Adrenal gland (tissue), 12 donors: ENCODE measurements around the gene AUH. TPM values are rescaled to one million over a fixed set of nuclear protein-coding genes. Genes with fewer than 3 reads are reported as not detected.

Experiments
- DNase-seq, 7 donors: peaks; one replicate each; pipeline ENCODE4 v3.0.0-alpha.2; 2019 to 2020
- H3K27ac ChIP-seq, 5 donors: fragments of 200-600 bp; sonication (generic) in 4 of 5; 1 replicate in 3 of 5; 2 replicates in 2 of 5; pipeline versions ENCODE4 v1.5.1 to v1.8.0; 2016 to 2020; ENCODE audit warnings: mild to moderate bottlenecking in 1 of 5
- H3K27me3 ChIP-seq: fragments of 200-600 bp; 2 replicates; pipeline ENCODE4 v1.8.0; 2021
- H3K36me3 ChIP-seq, 2 donors: fragments of 200-600 bp; replicated peaks in 1 of 2; 1 replicate in 1 of 2; 2 replicates in 1 of 2; pipeline versions ENCODE4 v1.5.1 to v1.8.0; 2018 to 2022
- H3K4me1 ChIP-seq, 2 donors: fragments of 200-600 bp; replicated peaks in 1 of 2; 1 replicate in 1 of 2; 2 replicates in 1 of 2; pipeline versions ENCODE4 v1.5.1 to v1.8.0; 2018 to 2021
- H3K4me3 ChIP-seq, 4 donors: fragments of 200-600 bp; sonication (generic) in 3 of 4; one replicate each; pipeline ENCODE4 v1.5.1; 2016 to 2018
- H3K9me3 ChIP-seq, 3 donors: fragments of 200-600 bp; sonication (generic) in 1 of 3; replicated peaks in 1 of 3; 1 replicate in 2 of 3; 2 replicates in 1 of 3; pipeline versions ENCODE4 v1.5.1 to v1.8.0; 2016 to 2021
- CTCF ChIP-seq, 6 experiments: fragments of 450-650 bp in 4 of 6; fragments of 200-600 bp in 2 of 6; sonication (generic) in 1 of 6; IDR thresholded peaks; 1 replicate in 5 of 6; 2 replicates in 1 of 6; pipeline versions ENCODE4 v1.5.1 to v1.8.0; 2016 to 2021; ENCODE audit warnings: antibody characterized with exemption in 6 of 6, mild to moderate bottlenecking in 2 of 6, moderate library complexity in 1 of 6
- POLR2A ChIP-seq, 2 donors: fragments of 450-650 bp; IDR thresholded peaks; one replicate each; pipeline ENCODE4 v1.6.1; 2017; ENCODE audit warnings: antibody characterized with exemption in 2 of 2, mild to moderate bottlenecking in 2 of 2, moderate library complexity in 1 of 2
- WGBS, 4 donors: extraction: QIAGEN DNeasy Blood & Tissue Kit in 2 of 4; methylation state at CpG; one replicate each; pipeline versions ENCODE4 v1.1.5 to v1.1.7; 2013 to 2017; 5-methylcytosine and 5-hydroxymethylcytosine counted together
- intact Hi-C, 2 donors: fragments of 100-400 bp; cut with DNase I; formaldehyde crosslinking; loops; one replicate each; pipeline versions ENCODE4 v1.14.1 to v1.15.0; 2022 to 2023
- polyA plus RNA-seq, 3 donors: library from polyadenylated mRNA; stranded (reverse); fragments of 200-250 nt in 2 of 3; fragments of 350-450 nt in 1 of 3; fragmentation: Illumina TruSeq in 1 of 3; extraction: RNeasy Lipid Tissue Mini Kit (QIAGEN cat#74804) in 1 of 3; gene quantifications; one replicate each; pipeline ENCODE4 v1.2.3, GENCODE V29; 2013 to 2014
- total RNA-seq, 9 donors: library from RNA; depleted of rRNA in 4 of 9; stranded (reverse); fragments of >200 nt in 4 of 9; fragments of 120-200 nt in 1 of 9; fragmentation: NEBNext Ultra II Directional in 1 of 9; extraction: Animal tissue kit (Norgen Biotek cat#: 25700) in 1 of 9; gene quantifications; one replicate each; pipeline versions ENCODE4 v1.1.0 to v1.2.4, GENCODE V29; 2013 to 2023
- donor health status: healthy with polysubstance abuse.
- donor health status: Bipolar disorder and iron deficiency.
- donor health status: DM: yes; HTN: yes; CAD: no.
- donor health status: DM: no; HTN: no; CAD: no.
- donor health status: DM: no; HTN: no; CAD: no.
- donor health status: DM: yes; HTN: yes; CAD: no.

AUH gene
- total and polyA plus RNA-seq, 12 donors, result 41.9 to 158 (median 71.7) TPM

GRCh38 chr9:91342575-91342974, 19.1 kb downstream of the AUH start:
- intact Hi-C loops, result no loop called here
- H3K27ac ChIP-seq, result no peak overlapping the region
- 57 to 68% (median 64%) methylated on average over 3 of the region's 3 CpGs for WGBS, 4 donors
- H3K27me3 ChIP-seq, result no peaks in the 10 kb centered on the region
- peaks cover 0 to 15% of the 10 kb centered on the region in 2 donors for H3K36me3 ChIP-seq
- no peak overlapping the region for H3K4me3 ChIP-seq
- TF ChIP-seq POLR2A (IDR thresholded peaks at IDR 0.05) (no peak), CTCF (IDR thresholded peaks at IDR 0.05) (no peak)
- peaks cover 0 to 13% of the 10 kb centered on the region in 2 donors for H3K4me1 ChIP-seq
- H3K9me3 ChIP-seq, result no peaks in the 10 kb centered on the region
- no peak for DNase-seq

GRCh38 chr9:91341749-91342148, 20.0 kb downstream of the AUH start:
- H3K4me1 ChIP-seq, result peaks cover 0 to 13% of the 10 kb centered on the region in 2 donors
- 66 to 87% (median 77%) methylated on average over 3 of the region's 3 CpGs for WGBS, 4 donors
- no peak overlapping the region for H3K4me3 ChIP-seq
- peaks cover 0 to 15% of the 10 kb centered on the region in 2 donors for H3K36me3 ChIP-seq
- intact Hi-C loops, result no loop called here
- peak overlapping the region in 1 of 5 donors; percentile 14 for H3K27ac ChIP-seq
- H3K9me3 ChIP-seq, result no peaks in the 10 kb centered on the region
- DNase-seq, result no peak
- H3K27me3 ChIP-seq, result no peaks in the 10 kb centered on the region
- TF ChIP-seq CTCF (IDR thresholded peaks at IDR 0.05), result no peak
- no peak for TF ChIP-seq POLR2A (IDR thresholded peaks at IDR 0.05)

GRCh38 chr9:91341258-91341746, 20.4 kb downstream of the AUH start:
- Histone ChIP-seq H3K36me3 (peaks cover 0 to 15% of the 10 kb centered on the region in 2 donors), H3K9me3 (no peaks in the 10 kb centered on the region), H3K27ac (peak overlapping the region in 2 of 5 donors; percentile 14 to 42), H3K4me1 (peaks cover 0 to 13% of the 10 kb centered on the region in 2 donors), H3K27me3 (no peaks in the 10 kb centered on the region), H3K4me3 (no peak overlapping the region)
- TF ChIP-seq POLR2A (IDR thresholded peaks at IDR 0.05) (no peak), CTCF (IDR thresholded peaks at IDR 0.05) (no peak)
- 76 to 92% (median 89%) methylated on average over 3 of the region's 3 CpGs for WGBS, 4 donors
- no peak for DNase-seq
- intact Hi-C loops, result no loop called here

GRCh38 chr9:91340395-91340967, 21.2 kb downstream of the AUH start:
- H3K9me3 ChIP-seq, result no peaks in the 10 kb centered on the region
- 88 to 96% (median 91%) methylated on average over 1 of the region's 1 CpG for WGBS, 4 donors
- H3K4me3 ChIP-seq, result no peak overlapping the region
- intact Hi-C loops, result no loop called here
- H3K4me1 ChIP-seq, result peaks cover 0 to 13% of the 10 kb centered on the region in 2 donors
- peaks cover 0 to 15% of the 10 kb centered on the region in 2 donors for H3K36me3 ChIP-seq
- no peaks in the 10 kb centered on the region for H3K27me3 ChIP-seq
- DNase-seq, result no peak
- no peak for TF ChIP-seq POLR2A (IDR thresholded peaks at IDR 0.05)
- TF ChIP-seq CTCF (IDR thresholded peaks at IDR 0.05), result no peak
- peak overlapping the region in 1 of 5 donors; percentile 14 for H3K27ac ChIP-seq
